Nephron progenitor cell (in vitro differentiated cells): ENCODE results near the gene GPSM3.
"Not testable (repeated sequence)": the region's sequence is repeated elsewhere in the genome, so short reads cannot be mapped to it uniquely, and the experiment has no call there.

Experiments
- DNase-seq: peaks from one replicate; pipeline ENCODE4 v3.0.0; 2021
- H3K27ac Mint-ChIP-seq: 2 replicates; pipeline ENCODE4 v1.8.0; 2021; ENCODE audit warnings: mild to moderate bottlenecking, moderate library complexity, mixed read lengths
- H3K27me3 Mint-ChIP-seq: 2 replicates; pipeline ENCODE4 v1.8.0; 2021; ENCODE audit warnings: mild to moderate bottlenecking, low read depth, mixed read lengths; ENCODE audit not compliant: poor library complexity
- H3K36me3 Mint-ChIP-seq: 2 replicates; pipeline ENCODE4 v1.8.0; 2021; ENCODE audit warnings: low read depth, mixed read lengths
- H3K4me1 Mint-ChIP-seq: 2 replicates; pipeline ENCODE4 v1.8.0; 2021; ENCODE audit warnings: mixed read lengths
- H3K4me3 Mint-ChIP-seq: 2 replicates; pipeline ENCODE4 v1.8.0; 2021; ENCODE audit warnings: mild to moderate bottlenecking, moderate library complexity, mixed read lengths
- H3K9me3 Mint-ChIP-seq: 2 replicates; pipeline ENCODE4 v1.8.0; 2021; ENCODE audit warnings: mild to moderate bottlenecking, moderate library complexity, mixed read lengths
- CTCF ChIP-seq: fragments of 200-600 bp; sonication (generic); IDR thresholded peaks from 2 replicates; pipeline ENCODE4 v1.5.0; 2021; ENCODE audit warnings: antibody characterized with exemption

GPSM3 gene

GRCh38 chr6:32190054-32190851 lies 2.2 kb downstream of the GPSM3 start, which contains the start of gene PBX2:
PBX2 (minus strand) TSS chr6:32190202; CDS start chr6:32189915, 287 bp downstream.
- TF ChIP-seq CTCF = no peak
- peak within 1 kb of the TSS; percentile 97 for H3K27ac Mint-ChIP-seq
- H3K36me3 Mint-ChIP-seq = peaks cover 25% of the 10 kb centered on the region
- H3K9me3 Mint-ChIP-seq = no peaks in the 10 kb centered on the region
- H3K27me3 Mint-ChIP-seq = no peaks in the 10 kb centered on the region
- peaks cover 92% of the 10 kb centered on the region for H3K4me1 Mint-ChIP-seq
- peak; percentile 79 for DNase-seq
- H3K4me3 Mint-ChIP-seq = peak within 1 kb of the TSS; percentile 97

- TF ChIP-seq CTCF = no peak
- H3K27me3 Mint-ChIP-seq = no peaks in the 10 kb centered on the region
- peaks cover 25% of the 10 kb centered on the region for H3K36me3 Mint-ChIP-seq
- peak overlapping the region; percentile 97 for H3K4me3 Mint-ChIP-seq
- no peak for DNase-seq
- H3K27ac Mint-ChIP-seq = no peak overlapping the region
- H3K9me3 Mint-ChIP-seq = no peaks in the 10 kb centered on the region
- H3K4me1 Mint-ChIP-seq = peaks cover 87% of the 10 kb centered on the region
Measured at GRCh38 chr6:32189742-32190053, 2.7 kb downstream of the GPSM3 start.

- TF ChIP-seq CTCF = no peak
- Mint-ChIP-seq H3K4me1 (peaks cover 83% of the 10 kb centered on the region), H3K36me3 (peaks cover 25% of the 10 kb centered on the region), H3K27me3 (no peaks in the 10 kb centered on the region), H3K27ac (peak overlapping the region; percentile 96), H3K4me3 (peak overlapping the region; percentile 97), H3K9me3 (no peaks in the 10 kb centered on the region)
- no peak for DNase-seq
Measured at GRCh38 chr6:32189069-32189741, 3.2 kb downstream of the GPSM3 start.

GRCh38 chr6:32188381-32189068 lies 3.9 kb downstream of the GPSM3 start:
- H3K4me1 Mint-ChIP-seq = peaks cover 76% of the 10 kb centered on the region
- peaks cover 25% of the 10 kb centered on the region for H3K36me3 Mint-ChIP-seq

GRCh38 chr6:32187725-32188380 lies 4.6 kb downstream of the GPSM3 start:
- peak overlapping the region; percentile 97 for H3K27ac Mint-ChIP-seq
- H3K4me3 Mint-ChIP-seq = peak overlapping the region; percentile 97
- not testable (repeated sequence) for H3K9me3 Mint-ChIP-seq, DNase-seq, H3K27me3 Mint-ChIP-seq
- H3K4me1 Mint-ChIP-seq = peaks cover 69% of the 10 kb centered on the region
- H3K36me3 Mint-ChIP-seq = peaks cover 25% of the 10 kb centered on the region

More at GRCh38 chr6:32188381-32189068, 3.9 kb downstream of the GPSM3 start:
- H3K4me3 Mint-ChIP-seq = peak overlapping the region; percentile 97
- no peak for TF ChIP-seq CTCF
- no peaks in the 10 kb centered on the region for H3K27me3 Mint-ChIP-seq
- H3K27ac Mint-ChIP-seq = peak overlapping the region; percentile 96
- no peak for DNase-seq
- H3K9me3 Mint-ChIP-seq = no peaks in the 10 kb centered on the region
